HG03342 (cell line): Measurements from ENCODE around the gene PSMD10.
A peak's percentile ranks its signal among the peaks of the same experiment; 100 is the strongest.

Experiments
- ATAC-seq: cut with Tn5 transposase; IDR thresholded peaks from one replicate; pipeline ENCODE4 v1.9.1; 2021; ENCODE audit warnings: mild to moderate bottlenecking, moderate library complexity; ENCODE audit not compliant: unreplicated experiment

Gene PSMD10, protein sequence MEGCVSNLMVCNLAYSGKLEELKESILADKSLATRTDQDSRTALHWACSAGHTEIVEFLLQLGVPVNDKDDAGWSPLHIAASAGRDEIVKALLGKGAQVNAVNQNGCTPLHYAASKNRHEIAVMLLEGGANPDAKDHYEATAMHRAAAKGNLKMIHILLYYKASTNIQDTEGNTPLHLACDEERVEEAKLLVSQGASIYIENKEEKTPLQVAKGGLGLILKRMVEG

DNA sequence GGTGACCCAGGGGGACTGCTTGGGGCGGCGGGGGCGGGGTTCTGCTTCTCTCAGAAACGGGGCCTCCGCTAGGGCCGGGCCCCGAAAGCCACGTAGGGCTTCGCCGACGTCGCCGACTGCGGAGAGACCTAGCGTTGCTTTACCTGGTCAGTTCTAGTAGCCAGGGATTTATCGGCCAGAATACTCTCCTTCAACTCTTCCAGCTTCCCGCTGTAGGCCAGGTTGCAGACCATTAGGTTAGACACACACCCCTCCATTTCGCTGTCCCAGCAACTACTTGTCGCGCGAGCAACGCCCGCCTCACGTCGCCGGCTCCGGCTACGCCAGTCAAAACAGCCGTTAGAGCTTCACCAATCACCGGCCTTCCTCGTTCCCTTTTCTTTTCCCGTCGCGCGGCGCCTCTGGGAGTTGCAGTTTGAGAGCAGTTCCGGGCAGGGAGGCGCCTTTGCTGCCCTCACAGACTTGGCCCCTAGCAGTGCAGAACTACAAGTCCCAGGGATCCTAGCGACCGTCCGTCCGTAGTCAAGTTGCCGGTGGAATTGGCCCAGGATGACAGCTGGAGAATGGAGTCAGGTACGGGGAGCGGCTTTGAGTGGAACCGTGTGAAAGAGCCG is at the start of gene PSMD10, which contains the start of gene ATG4A:
PSMD10 (minus strand) TSS at position 279 of the 614 bp plus-strand sequence; CDS start at position 257, 22 bp downstream.
ATG4A (plus strand) TSS at position 515 of the 614 bp plus-strand sequence; CDS start at position 564, 49 bp downstream.
- peak; percentile 96 for ATAC-seq

DNA sequence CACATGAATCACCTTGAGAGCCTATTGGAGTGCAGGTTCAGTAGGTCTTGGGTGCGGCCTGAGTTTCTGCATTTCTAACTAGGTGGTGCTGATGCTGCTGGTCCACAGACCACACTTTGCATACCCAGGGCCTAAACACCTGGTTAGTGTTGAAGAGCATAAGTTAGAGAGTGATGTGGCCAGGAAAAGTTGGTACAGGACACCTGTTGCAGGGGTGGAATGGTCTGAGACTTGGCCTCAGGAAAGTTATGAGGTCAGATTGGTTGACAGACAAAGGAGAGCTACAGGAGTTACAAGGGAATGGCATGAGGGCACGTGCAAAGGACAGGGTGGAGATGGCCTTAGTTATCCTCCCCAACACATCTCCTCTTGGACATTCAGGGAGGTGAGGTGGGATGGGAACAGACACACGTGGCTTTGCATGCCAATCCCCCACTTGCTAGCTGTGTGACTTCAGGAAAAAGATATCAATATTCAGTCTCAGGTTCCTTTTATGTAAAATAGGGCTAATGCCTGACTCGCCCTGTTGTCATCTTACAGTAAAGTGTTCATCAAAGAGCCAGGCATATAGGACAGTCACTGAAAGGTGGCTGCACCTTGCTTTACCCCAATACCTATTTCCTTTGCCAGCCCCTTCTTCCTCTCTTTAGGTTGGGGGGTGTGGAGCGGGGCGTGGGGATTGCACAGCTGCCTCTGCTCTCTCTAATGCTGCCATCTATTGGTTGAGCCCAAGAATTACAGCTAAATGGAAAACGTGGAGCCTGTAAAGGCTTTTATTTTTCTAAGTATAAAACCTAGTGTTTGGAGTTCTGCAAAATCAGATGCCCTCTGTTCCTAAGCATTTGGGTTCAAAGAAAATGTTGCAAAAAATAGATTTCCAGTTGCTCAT is 47.7 kb upstream of the PSMD10 start:
- ATAC-seq, result no peak

DNA sequence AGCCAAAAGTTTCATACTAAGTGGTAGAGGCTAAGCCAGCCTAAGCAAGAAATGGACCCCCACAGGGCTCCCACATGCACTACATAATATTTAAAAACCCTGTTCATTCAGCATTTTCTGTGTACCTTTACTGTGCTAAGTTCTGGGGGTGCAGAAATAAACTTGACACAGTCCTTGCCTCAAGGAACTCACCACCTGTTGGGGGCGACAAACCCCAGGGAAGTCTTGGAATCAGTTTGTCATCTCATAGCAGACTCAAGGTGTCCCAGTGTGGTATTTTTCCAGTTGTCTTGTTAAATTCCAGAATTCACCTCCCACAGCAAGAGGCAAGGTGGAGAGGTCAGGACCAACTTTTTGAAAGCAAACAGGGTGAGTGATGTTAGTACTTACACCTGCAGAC is 43.4 kb upstream of the PSMD10 start:
- ATAC-seq, result no peak

DNA sequence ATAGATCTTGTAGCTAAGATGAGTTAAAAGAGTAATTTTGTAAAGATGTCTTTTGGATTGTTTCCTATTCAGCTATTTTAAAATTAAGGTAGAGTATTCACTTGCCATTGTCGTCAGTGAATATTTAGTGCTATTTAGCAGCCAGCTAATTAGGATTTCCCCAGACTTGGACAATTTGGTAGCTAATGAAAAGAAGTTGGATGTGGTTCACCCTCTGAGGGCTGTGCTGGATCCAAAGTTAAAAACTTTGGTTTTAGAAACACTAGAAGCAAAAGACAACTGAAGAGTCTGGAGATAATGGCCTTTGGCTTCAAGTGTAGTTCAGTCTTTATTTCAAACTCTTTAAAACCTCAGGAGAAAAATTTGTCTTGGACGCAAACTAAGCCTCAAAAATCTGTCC is 41.5 kb upstream of the PSMD10 start:
- ATAC-seq, result no peak

DNA sequence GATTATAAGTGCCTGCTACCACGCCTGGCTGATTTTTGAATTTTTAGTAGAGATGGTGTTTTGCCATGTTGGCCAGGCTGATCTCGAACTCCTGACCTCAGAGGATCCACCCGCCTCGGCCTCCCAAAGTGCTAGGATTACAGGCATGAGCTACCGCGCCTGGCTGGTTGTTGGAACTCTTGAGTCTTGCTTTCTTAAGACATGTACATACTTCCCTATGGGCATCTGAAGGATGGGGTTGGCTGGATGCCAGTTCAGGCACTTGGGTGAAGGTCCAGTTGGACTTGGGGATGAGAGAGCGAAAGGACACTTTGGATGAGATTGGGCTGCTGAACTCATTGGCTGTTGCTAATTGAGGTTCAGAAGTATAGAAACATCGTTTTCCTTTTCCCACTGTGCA is 40.7 kb upstream of the PSMD10 start:
- no peak for ATAC-seq

DNA sequence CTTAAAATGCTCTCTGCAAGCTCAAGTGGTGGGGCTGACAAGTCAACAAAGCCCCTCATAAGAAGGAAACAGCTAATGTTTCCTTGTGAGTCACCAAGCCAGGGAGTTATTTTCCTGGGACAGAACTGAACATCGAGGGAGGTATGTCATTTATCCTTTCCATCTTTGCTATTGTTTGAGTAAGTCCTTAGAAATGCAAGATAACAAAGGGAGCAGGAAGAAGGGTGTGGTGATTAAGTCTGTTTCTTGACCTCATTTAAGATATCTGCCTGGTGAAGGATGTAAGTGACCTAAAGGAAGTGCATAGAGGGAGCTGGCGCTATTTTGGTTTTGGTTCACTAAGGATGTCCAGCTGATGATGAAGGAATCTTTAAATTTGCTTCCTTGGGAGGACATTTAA is 40.1 kb upstream of the PSMD10 start:
- ATAC-seq, result no peak

DNA sequence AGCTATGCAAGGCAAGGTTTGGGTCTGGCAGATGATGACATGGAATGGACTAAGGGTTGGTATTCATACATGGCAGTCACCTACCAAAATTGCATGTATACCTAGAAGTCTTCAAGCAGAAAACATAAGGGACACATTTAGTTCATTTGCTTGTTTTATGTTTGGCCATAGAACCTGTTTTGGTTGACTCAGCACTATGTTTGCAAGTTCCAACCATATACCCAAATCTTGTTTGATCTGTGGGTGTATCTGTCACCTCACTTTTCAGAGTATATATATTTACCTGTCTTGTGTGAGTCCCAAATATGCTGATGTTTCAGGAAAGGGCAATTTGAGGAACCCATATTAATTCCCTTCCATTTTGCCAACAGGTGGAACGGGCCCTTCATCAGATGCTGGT is 39.5 kb upstream of the PSMD10 start:
- ATAC-seq, result no peak

DNA sequence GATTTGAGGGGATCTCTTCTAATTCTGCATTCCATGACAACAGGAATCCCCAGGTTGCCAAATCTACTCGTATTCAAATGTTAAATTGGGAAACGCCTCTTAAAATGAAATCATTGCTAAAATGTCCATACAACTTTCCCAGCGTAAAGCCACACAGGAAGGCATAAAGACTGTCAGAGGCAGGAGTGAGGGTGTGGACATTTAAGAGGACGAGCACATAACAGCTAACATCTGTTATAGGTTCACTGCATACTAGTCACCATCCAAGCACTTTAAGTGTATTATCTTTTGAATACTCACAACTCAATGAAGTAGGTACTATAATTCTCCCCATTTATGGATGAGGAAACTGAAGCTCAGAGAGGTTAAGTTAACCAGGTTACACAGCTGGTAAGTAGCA is 35.8 kb upstream of the PSMD10 start:
- ATAC-seq, result no peak

DNA sequence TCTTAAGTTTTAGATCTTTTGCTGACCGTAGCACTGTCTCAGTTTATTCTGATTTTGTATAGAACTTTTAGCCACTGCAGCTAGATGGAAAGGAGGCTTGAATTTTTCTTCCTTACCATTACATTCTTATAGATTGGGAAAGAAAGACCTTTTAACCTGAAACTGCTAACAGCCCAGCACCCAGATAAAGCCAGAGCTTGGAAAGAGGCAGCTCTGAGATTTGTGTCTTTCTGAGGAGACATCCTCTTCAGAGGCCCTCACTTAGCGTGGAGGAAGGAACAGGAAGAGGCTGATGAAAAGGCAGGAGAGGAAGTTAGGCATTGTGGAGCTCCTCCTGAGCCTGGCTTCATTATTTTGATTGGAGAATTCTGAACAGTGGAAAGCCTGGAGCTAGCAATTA is 35.3 kb upstream of the PSMD10 start:
- no peak for ATAC-seq

DNA sequence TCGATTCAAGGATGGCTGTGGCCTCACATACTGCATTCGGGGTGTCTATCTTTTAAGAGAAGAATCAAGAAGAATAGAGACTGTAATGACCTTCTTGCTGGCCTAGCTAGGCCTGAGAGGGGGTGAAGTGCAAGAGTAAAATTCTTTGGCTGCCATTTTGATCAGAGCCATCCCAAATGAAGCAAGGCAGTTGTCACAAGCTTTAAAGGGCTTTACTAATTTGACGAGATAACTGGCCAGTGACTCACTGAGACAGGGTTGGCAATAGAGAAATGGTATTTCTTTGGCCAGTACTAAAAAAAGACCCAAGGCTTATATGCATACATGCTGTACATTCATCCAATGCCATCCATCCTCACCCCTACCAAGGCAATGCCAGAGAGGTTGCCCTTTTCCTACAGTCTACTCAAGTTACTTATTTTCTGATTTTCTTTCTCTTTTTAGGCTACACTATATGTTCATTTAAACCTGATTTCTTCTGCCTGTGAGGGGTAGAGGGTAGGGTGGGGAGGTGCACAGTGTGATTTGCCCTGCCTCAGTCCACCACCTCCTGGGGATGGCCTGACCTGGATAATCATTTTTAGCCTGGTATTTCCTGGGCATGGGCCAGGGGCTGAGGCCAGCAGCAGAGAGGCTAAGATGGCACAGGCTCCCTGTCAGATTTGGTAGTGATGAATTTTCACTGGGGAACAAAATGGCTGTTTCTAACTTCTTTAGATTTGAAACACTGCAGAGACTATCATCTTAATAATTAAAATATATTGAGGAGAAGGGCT is 32.4 kb upstream of the PSMD10 start:
- no peak for ATAC-seq

DNA sequence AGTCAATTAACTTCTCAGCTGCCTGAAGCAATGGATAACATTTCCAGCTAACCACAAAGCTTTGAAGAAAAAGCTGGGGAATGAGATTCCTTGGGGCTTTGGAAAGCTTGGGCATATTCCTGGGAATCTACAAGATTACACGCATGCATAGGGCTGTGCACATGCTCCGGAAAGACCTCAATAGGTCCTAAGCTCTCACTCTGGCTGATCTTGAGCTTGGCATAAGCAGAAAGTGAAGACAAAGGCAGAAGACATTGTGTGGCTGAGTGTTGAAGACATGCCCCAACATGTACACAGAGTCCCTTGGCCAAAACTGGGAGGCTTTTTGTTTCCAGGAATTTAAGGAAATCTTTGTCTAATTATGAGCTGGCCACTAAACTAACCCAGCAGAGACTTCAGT is 31.4 kb upstream of the PSMD10 start:
- no peak for ATAC-seq

DNA sequence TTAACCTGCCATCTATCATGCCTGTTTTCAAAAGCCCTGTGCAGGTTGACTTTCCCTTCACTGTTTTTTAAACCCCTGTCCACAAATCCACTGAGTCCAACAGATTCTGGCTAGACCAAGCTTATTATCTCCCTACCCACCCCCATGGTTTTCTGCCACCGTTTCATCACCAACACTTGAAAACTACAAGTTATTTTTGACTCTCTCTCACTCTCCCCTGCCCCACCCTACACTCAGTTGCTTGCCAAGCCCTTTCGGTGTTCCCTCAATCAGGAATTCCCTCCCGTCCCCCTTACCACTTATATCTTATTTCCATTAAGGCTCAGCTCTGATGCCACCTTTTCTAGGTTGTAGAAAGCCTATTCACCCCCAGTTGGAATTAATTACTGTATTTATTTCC is 29.9 kb upstream of the PSMD10 start:
- no peak for ATAC-seq

DNA sequence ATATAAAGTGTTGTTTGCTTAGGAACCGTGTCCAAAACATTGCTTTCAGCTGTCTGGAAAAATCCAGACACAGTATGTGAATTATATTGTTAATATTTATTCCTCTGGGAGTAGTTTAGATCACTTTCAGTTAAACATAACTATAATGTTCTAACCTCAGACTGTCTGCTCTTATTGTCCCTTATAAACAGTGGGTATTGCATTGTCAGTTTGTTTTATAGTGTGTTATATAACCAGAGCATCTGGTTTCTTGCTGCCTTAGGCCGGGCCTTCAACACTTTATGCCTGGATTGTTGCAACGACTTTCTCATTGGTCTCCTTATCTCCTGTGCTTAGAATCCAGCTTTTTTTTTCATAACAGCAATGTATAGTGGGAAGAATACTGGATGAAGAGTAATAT is 26.6 kb upstream of the PSMD10 start:
- no peak for ATAC-seq

DNA sequence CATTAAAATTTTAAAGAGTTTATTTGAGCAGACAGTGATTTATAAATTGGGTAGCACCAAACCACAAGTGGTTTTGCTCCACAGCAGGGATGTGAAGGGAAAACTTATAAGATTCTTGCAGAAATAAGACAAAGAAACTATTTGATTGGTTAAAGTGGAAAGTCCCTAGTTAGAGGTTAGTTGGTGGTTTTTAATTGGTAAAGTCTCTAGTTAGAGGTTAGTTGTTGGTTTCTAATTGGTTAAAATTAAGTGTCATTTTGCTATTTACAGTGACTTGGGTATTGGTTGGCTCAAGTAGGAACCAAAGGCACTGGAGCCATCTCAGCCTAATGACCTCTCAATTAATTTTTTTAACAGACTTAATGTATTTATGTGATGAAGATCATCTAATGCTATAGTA is 23.2 kb upstream of the PSMD10 start:
- no peak for ATAC-seq

DNA sequence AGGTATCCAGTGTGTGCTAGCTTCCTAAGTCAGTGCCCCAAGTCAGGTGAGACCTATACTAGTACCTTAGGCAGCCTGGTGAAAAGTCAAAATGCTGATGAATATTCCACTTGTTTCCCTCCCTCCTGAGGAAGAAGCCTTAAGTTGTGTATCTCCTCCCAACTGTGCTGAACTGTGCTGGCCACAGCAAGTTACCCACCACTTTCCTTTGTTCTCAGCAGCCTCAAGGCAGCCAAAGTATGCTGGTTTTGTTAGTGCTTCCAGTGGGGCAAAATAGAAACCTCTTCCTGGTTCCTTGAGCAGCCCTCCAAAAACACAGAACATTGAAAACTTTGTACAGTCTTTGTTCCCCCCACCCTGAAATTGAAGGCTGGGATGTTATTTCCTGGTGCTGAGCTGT is 14.1 kb upstream of the PSMD10 start:
- ATAC-seq, result no peak

DNA sequence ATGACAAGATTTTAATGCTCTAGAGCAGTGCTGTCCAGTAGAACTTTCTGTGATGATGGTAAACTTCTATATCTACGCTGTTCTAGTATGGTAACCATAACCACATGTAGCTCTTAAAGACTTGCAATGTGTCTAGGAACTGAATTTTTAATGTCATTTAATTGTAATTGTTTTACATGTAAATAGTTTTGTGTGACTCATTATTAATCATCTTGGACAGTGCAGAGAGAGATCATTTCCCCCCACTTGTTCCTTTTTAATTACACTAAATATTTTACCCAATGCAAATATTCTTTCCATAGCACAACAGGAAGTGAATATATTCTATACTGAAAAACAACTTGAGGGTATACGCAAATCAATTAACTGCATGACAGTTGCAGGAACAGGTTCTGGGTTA is 6.0 kb upstream of the PSMD10 start:
- ATAC-seq, result no peak

DNA sequence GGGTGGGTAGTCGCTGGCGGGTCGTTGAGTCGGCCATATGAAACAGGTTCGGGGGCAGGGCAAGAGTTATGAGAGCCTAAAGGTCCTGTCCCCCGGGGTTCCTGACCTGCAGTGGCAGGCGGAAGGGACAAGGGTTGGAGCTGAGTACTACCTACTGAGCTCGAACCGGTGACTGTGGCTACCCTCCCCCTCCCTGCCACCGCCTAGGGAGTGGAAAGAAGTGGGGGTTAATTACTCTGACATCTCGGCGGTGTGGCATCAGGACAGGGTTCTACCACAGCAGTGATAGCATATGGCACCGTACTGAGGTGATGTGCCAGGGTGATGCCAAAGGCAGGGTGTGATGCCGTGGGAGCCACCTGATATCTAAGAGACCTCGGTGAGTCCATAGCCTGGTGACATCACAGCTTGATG is 543 bp upstream of the PSMD10 start:
- peak; percentile 33 for ATAC-seq

DNA sequence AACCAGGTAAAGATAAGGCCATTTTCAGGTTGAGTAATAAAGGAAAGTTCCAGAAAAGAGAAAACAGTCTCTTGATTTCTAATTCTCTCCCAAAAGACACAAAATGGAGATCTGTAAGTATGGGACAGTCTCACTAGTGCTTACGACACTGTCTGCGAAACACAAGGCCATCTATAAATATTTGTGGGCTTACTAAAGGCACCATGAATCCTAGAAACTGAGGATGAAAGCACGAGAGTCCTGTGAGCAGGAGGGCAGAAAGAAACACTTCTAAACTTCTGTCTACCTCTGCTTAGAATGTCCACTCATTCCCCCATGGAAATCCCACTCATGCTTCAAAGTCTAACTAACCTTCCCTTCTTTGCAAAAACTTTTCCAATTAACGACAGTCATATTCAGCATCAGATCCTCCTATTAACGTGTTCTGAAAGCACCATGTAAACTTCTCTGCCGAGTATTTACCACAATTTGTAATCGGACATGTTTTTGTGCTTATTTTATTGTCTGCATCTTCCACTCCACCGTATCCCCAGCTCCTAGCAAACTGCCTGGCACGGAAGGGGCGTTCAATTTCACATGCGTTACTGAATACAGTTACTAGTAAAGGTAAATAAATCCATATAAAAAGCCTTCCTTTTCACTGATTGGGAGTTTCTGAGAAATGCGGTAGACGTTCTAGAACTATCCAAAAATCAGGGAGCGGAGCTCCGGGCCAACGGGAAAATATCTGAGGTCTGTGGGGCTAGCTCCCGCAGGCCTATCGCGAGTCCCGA is 665 bp downstream of the PSMD10 start:
- peak; percentile 2 for ATAC-seq

DNA sequence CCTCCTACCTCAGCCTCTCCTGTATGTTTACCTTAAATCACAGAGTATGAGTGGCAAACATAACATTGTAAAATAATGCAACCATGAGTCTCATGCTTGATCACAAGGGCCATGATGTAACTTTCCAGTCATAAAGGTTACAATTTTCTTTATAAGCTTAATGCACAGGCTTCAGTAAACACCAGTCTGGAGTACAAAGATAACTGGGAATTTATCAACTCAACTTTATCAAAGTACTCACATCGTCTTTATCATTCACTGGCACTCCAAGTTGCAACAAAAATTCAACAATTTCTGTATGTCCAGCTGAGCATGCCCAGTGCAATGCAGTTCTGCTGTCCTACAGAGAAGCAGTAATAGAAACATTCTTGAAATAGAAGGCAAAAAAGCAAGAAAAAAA is 2.8 kb downstream of the PSMD10 start:
- no peak for ATAC-seq

DNA sequence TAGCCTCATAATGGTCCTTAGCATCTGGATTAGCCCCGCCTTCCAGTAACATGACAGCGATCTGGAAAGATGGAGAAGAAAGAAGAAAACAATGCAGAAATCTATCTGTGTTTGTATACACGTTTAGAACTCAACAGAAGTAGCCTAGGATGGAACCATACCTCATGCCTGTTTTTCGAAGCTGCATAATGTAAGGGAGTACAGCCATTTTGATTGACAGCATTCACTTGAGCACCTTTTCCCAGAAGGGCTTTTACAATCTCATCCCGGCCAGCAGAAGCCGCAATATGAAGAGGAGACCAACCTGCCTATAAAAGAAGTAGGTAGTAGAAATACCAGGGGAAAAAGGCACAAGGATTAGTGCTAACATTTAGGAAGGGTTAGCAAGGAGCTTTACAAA is 3.5 kb downstream of the PSMD10 start:
- no peak for ATAC-seq
